Activated naive CD4-positive, alpha-beta T cell treated with anti-CD3 and anti-CD28 coated beads for 36 hours (primary cell): Measurements from ENCODE around the gene ADAMTSL1. TPM values are rescaled to one million over a fixed set of nuclear protein-coding genes. Genes with fewer than 3 reads are reported as not detected.

Experiments used
- CTCF ChIA-PET: fragments of 350-600 bp; sonication (Branson Sonifier 250); formaldehyde crosslinking; loops from one replicate; lab custom pipeline; 2021; ENCODE audit warnings: antibody characterized with exemption; lab: Charles Lee
- DNase-seq: peaks from one replicate; pipeline ENCODE4 v3.0.0-alpha.2; 2020
- H3K27ac Mint-ChIP-seq: one replicate; pipeline ENCODE4 v1.8.0; 2021; ENCODE audit warnings: mild to moderate bottlenecking, mixed read lengths
- H3K27me3 Mint-ChIP-seq: one replicate; pipeline ENCODE4 v1.8.0; 2021; ENCODE audit warnings: low read depth, mixed read lengths
- H3K36me3 Mint-ChIP-seq: one replicate; pipeline ENCODE4 v1.8.0; 2021; ENCODE audit warnings: low read depth, mixed read lengths
- H3K4me1 Mint-ChIP-seq: one replicate; pipeline ENCODE4 v1.8.0; 2021; ENCODE audit warnings: low read depth, mixed read lengths
- H3K4me3 Mint-ChIP-seq: one replicate; pipeline ENCODE4 v1.8.0; 2021; ENCODE audit warnings: mild to moderate bottlenecking, moderate library complexity, mixed read lengths
- H3K9me3 Mint-ChIP-seq: one replicate; pipeline ENCODE4 v1.8.0; 2021; ENCODE audit warnings: mixed read lengths
- intact Hi-C: fragments of 100-400 bp; cut with micrococcal nuclease; formaldehyde crosslinking; loops from one replicate; pipeline ENCODE4 v1.15.1; 2023
- total RNA-seq, 2 experiments: library from RNA; stranded (reverse); gene quantifications; one replicate each; pipeline ENCODE4 v1.2.3, GENCODE V29; 2021

The ADAMTSL1 gene
- total RNA-seq, 2 experiments from 2014 or later, result not detected

GRCh38 chr9:18472841-18473251 lies 1.1 kb upstream of the ADAMTSL1 start:
- CTCF ChIA-PET, result no interaction called here
- no peak overlapping the region for H3K4me3 Mint-ChIP-seq
- no peak overlapping the region for H3K27ac Mint-ChIP-seq
- H3K27me3 Mint-ChIP-seq, result peaks cover 16% of the 10 kb centered on the region
- no peaks in the 10 kb centered on the region for H3K9me3 Mint-ChIP-seq
- H3K4me1 Mint-ChIP-seq, result no peaks in the 10 kb centered on the region
- no peaks in the 10 kb centered on the region for H3K36me3 Mint-ChIP-seq
- intact Hi-C loops, result no loop called here
- no peak for DNase-seq

- Mint-ChIP-seq H3K36me3 (no peaks in the 10 kb centered on the region), H3K4me3 (no peak overlapping the region), H3K9me3 (no peaks in the 10 kb centered on the region), H3K27me3 (peaks cover 18% of the 10 kb centered on the region), H3K4me1 (no peaks in the 10 kb centered on the region), H3K27ac (no peak overlapping the region)
- no peak for DNase-seq
- CTCF ChIA-PET, result no interaction called here
- intact Hi-C loops, result no loop called here
Measured at GRCh38 chr9:18474783-18475182, 830 bp downstream of the ADAMTSL1 start.

DNA sequence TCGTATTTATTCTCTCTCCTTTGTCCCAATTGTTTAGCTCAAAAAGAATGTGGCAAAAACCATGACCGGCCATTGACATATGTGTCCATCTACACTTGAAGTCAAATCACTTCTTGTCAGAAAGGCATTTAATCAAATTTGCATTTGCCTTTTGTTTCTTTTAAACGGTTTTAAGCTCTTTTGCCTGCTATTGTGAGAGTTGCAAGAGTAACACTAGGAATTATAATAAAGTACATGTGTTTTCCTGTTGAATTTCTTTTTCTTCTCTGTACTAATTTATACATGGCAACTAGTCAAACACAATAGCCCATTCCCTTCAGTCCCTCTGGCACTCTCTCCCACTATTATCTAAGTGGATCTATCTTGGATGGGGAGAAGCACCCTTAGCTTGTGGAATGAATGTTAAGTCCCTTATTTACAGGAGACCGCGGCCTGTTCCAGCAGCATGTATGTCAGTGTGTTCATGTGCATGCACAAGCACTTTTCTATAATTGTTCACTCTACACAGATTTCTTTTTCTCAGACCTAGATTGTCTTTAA lies 3.2 kb downstream of the ADAMTSL1 start:
- no peak for DNase-seq
- H3K4me3 Mint-ChIP-seq, result no peak overlapping the region
- H3K9me3 Mint-ChIP-seq, result no peaks in the 10 kb centered on the region
- H3K36me3 Mint-ChIP-seq, result no peaks in the 10 kb centered on the region
- H3K27me3 Mint-ChIP-seq, result peaks cover 21% of the 10 kb centered on the region
- intact Hi-C loops, result no loop called here
- no peak overlapping the region for H3K27ac Mint-ChIP-seq
- CTCF ChIA-PET, result interaction anchor here (0.7 kb wide), 1 partner anchor 764 kb away, joined by 3 read pairs; no protein-coding TSS in a partner anchor
- H3K4me1 Mint-ChIP-seq, result no peaks in the 10 kb centered on the region

GRCh38 chr9:18477719-18478118 lies 3.8 kb downstream of the ADAMTSL1 start:
- Mint-ChIP-seq H3K36me3 (no peaks in the 10 kb centered on the region), H3K27me3 (peaks cover 21% of the 10 kb centered on the region), H3K27ac (no peak overlapping the region), H3K4me1 (no peaks in the 10 kb centered on the region), H3K9me3 (no peaks in the 10 kb centered on the region), H3K4me3 (no peak overlapping the region)
- intact Hi-C loops, result no loop called here
- DNase-seq, result no peak
- CTCF ChIA-PET, result no interaction called here

DNA sequence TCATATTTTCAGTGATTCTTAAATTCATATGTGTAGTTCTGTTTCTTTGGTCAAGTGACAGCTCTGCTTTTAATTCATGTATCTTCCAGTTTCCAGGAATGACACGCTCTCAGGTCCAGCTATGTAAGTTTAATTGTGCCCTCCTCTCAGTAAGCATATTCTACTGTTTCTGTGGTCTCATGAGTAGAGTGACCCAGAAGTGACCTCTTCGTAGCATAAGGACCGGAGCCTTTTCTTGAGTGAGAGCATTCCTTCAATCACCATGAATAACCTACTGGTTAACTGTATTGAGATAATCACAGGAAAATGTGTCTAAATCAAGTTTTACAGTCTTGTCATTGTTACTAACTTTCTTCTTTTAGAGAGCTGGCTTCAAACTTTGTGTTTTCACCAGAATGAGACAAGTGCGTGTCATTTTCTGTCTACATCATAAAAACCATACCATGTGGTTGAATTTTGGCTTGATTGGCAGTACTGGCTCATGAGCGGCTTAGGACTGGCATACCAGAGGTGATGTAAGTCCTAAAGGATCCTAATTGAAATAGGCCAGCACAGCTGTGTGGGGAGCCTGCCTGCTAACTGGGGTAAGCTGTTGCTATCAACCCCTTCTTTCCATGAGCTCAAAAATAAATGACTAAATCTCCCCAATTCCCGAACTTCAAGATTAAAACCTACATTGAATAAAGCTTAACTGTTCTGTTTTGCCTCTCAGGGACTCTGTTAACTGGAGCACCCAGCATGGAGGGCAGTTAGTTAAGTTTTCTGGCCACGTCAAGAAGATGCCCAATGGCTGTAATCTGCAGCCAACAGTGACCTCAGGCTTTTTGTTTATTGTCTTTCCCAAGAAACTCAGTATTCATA lies 4.8 kb downstream of the ADAMTSL1 start:
- no peak for DNase-seq
- no peaks in the 10 kb centered on the region for H3K9me3 Mint-ChIP-seq
- no peak overlapping the region for H3K27ac Mint-ChIP-seq
- peaks cover 18% of the 10 kb centered on the region for H3K27me3 Mint-ChIP-seq
- H3K4me3 Mint-ChIP-seq, result no peak overlapping the region
- no peaks in the 10 kb centered on the region for H3K4me1 Mint-ChIP-seq
- CTCF ChIA-PET, result no interaction called here
- intact Hi-C loops, result no loop called here
- H3K36me3 Mint-ChIP-seq, result no peaks in the 10 kb centered on the region

GRCh38 chr9:18479405-18479804 lies 5.5 kb downstream of the ADAMTSL1 start:
- Mint-ChIP-seq H3K27ac (no peak overlapping the region), H3K4me1 (no peaks in the 10 kb centered on the region), H3K9me3 (no peaks in the 10 kb centered on the region), H3K4me3 (no peak overlapping the region), H3K36me3 (no peaks in the 10 kb centered on the region), H3K27me3 (peaks cover 15% of the 10 kb centered on the region)
- DNase-seq, result no peak
- CTCF ChIA-PET, result no interaction called here
- intact Hi-C loops, result no loop called here

DNA sequence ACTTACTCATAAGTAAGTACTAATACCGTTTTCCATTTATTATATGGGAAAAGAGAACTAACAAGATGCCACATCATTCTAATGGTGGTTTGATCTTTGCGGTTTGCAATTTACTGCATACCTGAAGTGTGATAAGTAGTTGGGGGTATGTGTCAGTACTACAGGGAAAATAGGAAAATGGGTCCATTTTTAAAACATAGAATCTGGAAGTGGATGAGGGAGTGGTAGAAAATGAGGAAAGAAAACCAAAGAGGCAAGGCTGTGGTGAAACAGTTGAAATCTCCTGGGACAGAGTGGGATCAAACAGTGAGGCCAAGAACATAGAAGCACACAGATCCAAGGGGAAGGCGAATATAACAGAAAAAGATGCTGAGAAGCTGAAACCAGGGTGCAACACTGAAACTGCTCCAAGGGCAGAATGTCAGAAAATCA lies 6.7 kb downstream of the ADAMTSL1 start:
- no peak overlapping the region for H3K4me3 Mint-ChIP-seq
- no peak overlapping the region for H3K27ac Mint-ChIP-seq
- H3K9me3 Mint-ChIP-seq, result no peaks in the 10 kb centered on the region
- DNase-seq, result no peak
- intact Hi-C loops, result no loop called here
- CTCF ChIA-PET, result no interaction called here
- H3K36me3 Mint-ChIP-seq, result no peaks in the 10 kb centered on the region
- H3K4me1 Mint-ChIP-seq, result no peaks in the 10 kb centered on the region
- peaks cover 5% of the 10 kb centered on the region for H3K27me3 Mint-ChIP-seq

GRCh38 chr9:18482371-18482770 lies 8.4 kb downstream of the ADAMTSL1 start:
- Mint-ChIP-seq H3K4me3 (no peak overlapping the region), H3K36me3 (no peaks in the 10 kb centered on the region), H3K27ac (no peak overlapping the region), H3K27me3 (peaks cover 5% of the 10 kb centered on the region), H3K4me1 (no peaks in the 10 kb centered on the region), H3K9me3 (no peaks in the 10 kb centered on the region)
- intact Hi-C loops, result no loop called here
- no peak for DNase-seq
- CTCF ChIA-PET, result no interaction called here

DNA sequence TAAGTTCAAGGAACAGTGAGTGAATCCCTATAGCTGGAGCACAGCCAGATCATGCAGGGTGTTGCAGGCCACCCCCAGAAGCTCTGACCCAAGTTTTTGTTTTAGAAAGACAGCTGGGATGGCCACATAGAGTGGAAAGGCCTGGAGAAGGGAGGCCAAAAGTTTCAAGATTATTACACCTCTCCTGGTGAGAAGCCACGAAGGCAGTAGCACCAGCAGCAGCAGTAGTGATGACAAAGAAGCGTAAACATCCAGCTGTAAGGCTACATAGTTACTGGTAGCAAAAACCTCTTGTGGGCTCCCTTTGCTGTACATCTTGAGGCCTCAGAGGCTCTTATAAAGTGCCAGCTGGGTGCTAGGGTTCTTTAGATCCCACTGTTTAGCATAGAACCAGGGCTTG lies 11.8 kb downstream of the ADAMTSL1 start:
- CTCF ChIA-PET, result no interaction called here
- H3K27ac Mint-ChIP-seq, result no peak overlapping the region
- no peaks in the 10 kb centered on the region for H3K9me3 Mint-ChIP-seq
- no peaks in the 10 kb centered on the region for H3K36me3 Mint-ChIP-seq
- no peaks in the 10 kb centered on the region for H3K4me1 Mint-ChIP-seq
- DNase-seq, result no peak
- no peaks in the 10 kb centered on the region for H3K27me3 Mint-ChIP-seq
- intact Hi-C loops, result no loop called here
- H3K4me3 Mint-ChIP-seq, result no peak overlapping the region

GRCh38 chr9:18487611-18488010 lies 13.7 kb downstream of the ADAMTSL1 start:
- Mint-ChIP-seq H3K27ac (no peak overlapping the region), H3K36me3 (no peaks in the 10 kb centered on the region)

DNA sequence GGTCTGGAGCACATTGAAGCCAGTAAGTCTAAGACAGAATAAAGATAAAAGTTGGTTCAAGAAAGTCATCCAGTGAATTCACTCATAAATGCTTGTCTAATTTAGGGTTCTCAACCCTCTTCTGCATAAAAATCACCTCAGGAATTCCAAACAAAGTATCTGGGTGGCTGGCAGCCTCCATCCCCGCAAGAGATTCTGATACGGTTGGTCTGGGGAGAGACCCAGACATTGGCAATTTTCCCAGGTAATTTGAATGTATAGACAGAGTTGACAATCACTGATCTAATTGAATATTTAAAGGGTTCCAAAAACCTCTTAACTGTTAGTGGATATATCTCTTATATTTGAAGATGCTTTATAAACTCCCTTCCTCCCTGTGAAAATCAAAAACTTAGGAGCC lies 14.9 kb downstream of the ADAMTSL1 start:
- Mint-ChIP-seq H3K27me3 (no peaks in the 10 kb centered on the region), H3K4me1 (no peaks in the 10 kb centered on the region), H3K36me3 (no peaks in the 10 kb centered on the region), H3K4me3 (no peak overlapping the region), H3K27ac (no peak overlapping the region), H3K9me3 (no peaks in the 10 kb centered on the region)
- intact Hi-C loops, result no loop called here
- CTCF ChIA-PET, result no interaction called here
- no peak for DNase-seq

More at GRCh38 chr9:18487611-18488010, 13.7 kb downstream of the ADAMTSL1 start:
- no peaks in the 10 kb centered on the region for H3K27me3 Mint-ChIP-seq
- CTCF ChIA-PET, result no interaction called here
- H3K9me3 Mint-ChIP-seq, result no peaks in the 10 kb centered on the region
- intact Hi-C loops, result no loop called here
- H3K4me1 Mint-ChIP-seq, result no peaks in the 10 kb centered on the region
- no peak for DNase-seq
- H3K4me3 Mint-ChIP-seq, result no peak overlapping the region

DNA sequence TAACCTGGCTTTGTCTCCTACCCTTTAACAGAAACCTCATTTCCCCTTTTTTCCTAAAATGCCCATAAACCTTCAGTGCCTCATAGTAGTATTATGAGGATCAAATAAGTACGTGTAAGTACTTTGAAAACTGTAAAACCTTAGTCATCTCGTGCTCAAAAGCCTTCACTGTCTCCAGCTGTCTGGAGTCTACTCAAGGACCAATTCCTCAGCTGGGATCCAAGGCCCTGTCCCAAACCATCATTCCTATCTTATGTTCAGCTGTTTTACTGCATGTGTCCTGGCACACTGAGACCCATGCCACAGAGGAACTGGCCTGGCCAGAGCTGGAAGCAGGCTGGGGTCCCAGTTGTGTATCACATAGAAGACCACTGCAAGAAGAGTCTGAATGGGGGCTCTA lies 15.9 kb downstream of the ADAMTSL1 start:
- CTCF ChIA-PET, result interaction anchor here (0.7 kb wide), 1 partner anchor 223 kb away, joined by 4 read pairs; no protein-coding TSS in a partner anchor
- Mint-ChIP-seq H3K27ac (no peak overlapping the region), H3K4me3 (no peak overlapping the region), H3K9me3 (no peaks in the 10 kb centered on the region), H3K27me3 (no peaks in the 10 kb centered on the region), H3K4me1 (no peaks in the 10 kb centered on the region), H3K36me3 (no peaks in the 10 kb centered on the region)
- intact Hi-C loops, result no loop called here
- DNase-seq, result no peak
